C4-2B (cell line): ENCODE results near the gene NTNG2.

Experiments
- H3K27ac ChIP-seq: fragments of 450-650 bp; 2 replicates; pipeline ENCODE4 v1.5.1; 2017
- ZFX ChIP-seq: fragments of 450-650 bp; IDR thresholded peaks from 2 replicates; pipeline ENCODE4 v1.6.1; 2017
- TF ChIP-seq, protein P1 (sequence below): fragments of 450-650 bp; conservative IDR thresholded peaks from 2 replicates; pipeline ENCODE4 v1.5.1; 2017; ENCODE audit warnings: mild to moderate bottlenecking

NTNG2 gene, protein sequence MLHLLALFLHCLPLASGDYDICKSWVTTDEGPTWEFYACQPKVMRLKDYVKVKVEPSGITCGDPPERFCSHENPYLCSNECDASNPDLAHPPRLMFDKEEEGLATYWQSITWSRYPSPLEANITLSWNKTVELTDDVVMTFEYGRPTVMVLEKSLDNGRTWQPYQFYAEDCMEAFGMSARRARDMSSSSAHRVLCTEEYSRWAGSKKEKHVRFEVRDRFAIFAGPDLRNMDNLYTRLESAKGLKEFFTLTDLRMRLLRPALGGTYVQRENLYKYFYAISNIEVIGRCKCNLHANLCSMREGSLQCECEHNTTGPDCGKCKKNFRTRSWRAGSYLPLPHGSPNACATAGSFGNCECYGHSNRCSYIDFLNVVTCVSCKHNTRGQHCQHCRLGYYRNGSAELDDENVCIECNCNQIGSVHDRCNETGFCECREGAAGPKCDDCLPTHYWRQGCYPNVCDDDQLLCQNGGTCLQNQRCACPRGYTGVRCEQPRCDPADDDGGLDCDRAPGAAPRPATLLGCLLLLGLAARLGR

GRCh38 chr9:132161743-132162184 lies at the start of gene NTNG2:
Gene NTNG2, plus strand, starts transcription at chr9:132162058. Its CDS starts 4,774 bp downstream, at chr9:132166832.
- H3K27ac ChIP-seq, result no peak within 1 kb of the TSS
- TF ChIP-seq ZFX, result no peak
- TF ChIP-seq, protein P1, sequence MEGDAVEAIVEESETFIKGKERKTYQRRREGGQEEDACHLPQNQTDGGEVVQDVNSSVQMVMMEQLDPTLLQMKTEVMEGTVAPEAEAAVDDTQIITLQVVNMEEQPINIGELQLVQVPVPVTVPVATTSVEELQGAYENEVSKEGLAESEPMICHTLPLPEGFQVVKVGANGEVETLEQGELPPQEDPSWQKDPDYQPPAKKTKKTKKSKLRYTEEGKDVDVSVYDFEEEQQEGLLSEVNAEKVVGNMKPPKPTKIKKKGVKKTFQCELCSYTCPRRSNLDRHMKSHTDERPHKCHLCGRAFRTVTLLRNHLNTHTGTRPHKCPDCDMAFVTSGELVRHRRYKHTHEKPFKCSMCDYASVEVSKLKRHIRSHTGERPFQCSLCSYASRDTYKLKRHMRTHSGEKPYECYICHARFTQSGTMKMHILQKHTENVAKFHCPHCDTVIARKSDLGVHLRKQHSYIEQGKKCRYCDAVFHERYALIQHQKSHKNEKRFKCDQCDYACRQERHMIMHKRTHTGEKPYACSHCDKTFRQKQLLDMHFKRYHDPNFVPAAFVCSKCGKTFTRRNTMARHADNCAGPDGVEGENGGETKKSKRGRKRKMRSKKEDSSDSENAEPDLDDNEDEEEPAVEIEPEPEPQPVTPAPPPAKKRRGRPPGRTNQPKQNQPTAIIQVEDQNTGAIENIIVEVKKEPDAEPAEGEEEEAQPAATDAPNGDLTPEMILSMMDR, result no peak

DNA sequence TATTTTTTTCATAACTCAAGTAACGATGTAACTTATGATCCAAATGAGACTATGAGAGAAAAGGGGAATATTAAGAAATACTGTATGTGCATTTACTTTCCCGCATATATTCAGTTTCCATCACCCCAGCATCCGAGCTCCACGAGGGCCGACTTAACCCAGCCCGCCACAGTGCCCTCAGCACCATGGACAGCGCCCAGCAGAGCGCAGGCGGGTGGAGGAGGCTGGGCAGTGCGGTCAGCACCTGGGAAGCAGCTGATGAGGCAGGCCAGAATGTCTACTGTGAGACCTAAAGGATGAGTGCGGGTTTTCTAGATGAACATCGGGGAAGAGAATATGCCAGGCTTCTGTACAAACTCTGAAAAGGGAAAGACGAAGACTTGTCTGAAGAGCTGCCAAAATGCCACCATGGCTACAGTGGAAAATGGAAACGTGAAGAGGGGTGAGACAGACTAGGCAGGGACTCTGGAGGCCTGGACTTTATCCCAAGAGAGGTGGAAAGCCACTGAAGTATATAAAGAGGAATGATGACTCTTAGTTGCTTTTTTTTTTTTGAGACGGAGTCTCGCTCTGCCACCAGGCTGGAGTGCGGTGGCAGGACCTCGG lies 47.7 kb upstream of the NTNG2 start:
- no peak overlapping the region for H3K27ac ChIP-seq
- TF ChIP-seq, protein P1, result no peak
- no peak for TF ChIP-seq ZFX

- no peak overlapping the region for H3K27ac ChIP-seq
- TF ChIP-seq, protein P1, result no peak
- TF ChIP-seq ZFX, result no peak
Observed at GRCh38 chr9:132116583-132116982, 45.3 kb upstream of the NTNG2 start.

- H3K27ac ChIP-seq, result no peak overlapping the region
- TF ChIP-seq ZFX, result no peak
Observed at GRCh38 chr9:132117694-132118093, 44.2 kb upstream of the NTNG2 start.

- H3K27ac ChIP-seq, result no peak overlapping the region
- no peak for TF ChIP-seq ZFX
- TF ChIP-seq, protein P1, result no peak
Observed at GRCh38 chr9:132121021-132121420, 40.8 kb upstream of the NTNG2 start.

- no peak overlapping the region for H3K27ac ChIP-seq
- TF ChIP-seq, protein P1, result no peak
- no peak for TF ChIP-seq ZFX
Observed at GRCh38 chr9:132124800-132125199, 37.1 kb upstream of the NTNG2 start.

DNA sequence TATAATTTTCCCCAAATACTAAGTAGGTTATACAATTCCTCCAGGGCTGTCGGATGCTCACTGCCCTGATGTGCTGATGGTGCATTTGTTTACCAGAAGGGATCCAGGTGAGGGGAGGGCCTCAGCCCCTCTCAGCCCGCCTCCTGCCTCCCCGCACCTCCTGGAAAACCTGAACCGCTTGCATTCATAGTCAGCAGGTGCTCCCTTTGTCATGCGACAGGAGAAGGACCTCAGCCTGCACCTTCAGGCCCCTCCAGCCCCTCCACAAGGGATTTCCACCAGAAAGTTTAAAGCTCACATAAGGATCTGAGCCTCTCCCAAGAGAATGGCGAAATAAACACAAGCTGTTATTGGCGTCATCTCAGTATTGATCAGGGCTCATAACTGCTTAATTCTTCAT lies 36.5 kb upstream of the NTNG2 start:
- no peak overlapping the region for H3K27ac ChIP-seq

More for the DNA sequence above, 36.5 kb upstream of the NTNG2 start:
- no peak for TF ChIP-seq ZFX
- TF ChIP-seq, protein P1, result no peak
